Dermis blood vessel endothelial cell (primary cell): Measurements from ENCODE around the gene PTP4A2. TPM values are rescaled to one million over a fixed set of nuclear protein-coding genes. Genes with fewer than 3 reads are reported as not detected.

Source experiments
- DNase-seq: peaks from one replicate; pipeline ENCODE4 v3.0.0; 2010
- total RNA-seq: library from RNA; depleted of rRNA; stranded (reverse); fragments of >200 nt; gene quantifications from 2 replicates; pipeline ENCODE4 v1.2.3, GENCODE V29; 2014

Gene PTP4A2
- total RNA-seq, 1 donor from 2014 or later: 199 TPM

DNA sequence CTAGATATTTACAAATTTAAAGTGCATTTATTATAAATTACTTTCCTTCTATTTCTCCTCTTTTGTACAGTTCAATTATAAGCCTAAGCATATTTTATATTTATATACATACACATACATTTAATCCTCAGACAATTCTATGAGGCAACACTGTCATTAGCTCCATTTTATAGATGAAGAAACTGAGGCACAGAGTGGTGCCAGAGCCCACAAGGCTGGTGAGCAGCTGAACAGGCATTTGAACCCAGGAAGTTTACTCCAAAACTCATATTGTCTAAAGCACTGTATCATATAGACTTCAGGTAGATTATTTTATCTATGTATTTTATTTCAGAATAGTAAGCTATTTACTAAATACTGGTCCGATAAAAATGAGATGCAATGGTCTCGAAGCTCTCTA, 52.3 kb downstream of the PTP4A2 start:
- no peak for DNase-seq

DNA sequence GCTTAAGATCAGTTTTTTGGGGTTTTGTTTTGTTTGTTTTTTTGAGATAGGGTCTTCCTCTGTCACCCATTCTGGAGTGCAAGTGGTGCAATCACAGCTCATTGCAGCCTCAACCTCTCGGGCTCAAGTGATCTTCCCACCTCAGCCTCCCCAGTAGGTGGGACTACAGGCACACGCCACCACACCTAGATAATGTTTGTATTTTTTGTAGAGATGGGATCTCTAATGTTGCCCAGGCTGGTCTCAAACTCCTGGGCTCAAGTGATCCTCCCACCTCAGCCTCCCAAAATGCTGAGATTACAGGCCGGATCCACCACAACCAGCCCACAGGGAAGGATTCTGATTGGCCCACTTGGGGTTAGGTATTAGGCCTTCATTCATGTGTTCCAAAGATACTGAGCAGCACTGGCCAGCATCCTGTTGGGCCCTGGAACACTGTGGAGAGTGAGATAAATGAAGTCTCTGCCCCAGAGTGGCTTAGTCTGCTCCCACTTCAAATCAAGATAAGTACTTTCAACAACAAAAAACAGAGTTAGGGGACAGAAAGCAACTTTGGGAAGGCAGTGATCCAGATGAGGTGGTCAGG, 54.7 kb downstream of the PTP4A2 start:
- no peak for DNase-seq

DNA sequence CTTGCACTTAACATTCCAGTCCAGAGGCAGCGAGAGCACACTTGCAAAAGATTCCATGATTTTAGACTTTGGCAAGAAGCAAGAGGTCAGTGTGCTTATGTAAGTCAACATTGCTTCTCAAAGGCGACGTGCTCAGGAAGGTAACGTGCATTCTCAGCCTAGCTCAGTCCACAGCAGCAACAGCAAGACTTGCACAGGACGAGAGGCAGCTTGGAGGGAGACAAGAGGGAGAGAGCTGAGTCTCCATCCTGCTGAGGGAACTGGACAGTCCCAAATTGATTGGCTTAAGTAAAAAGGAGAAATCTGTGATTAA, 56.5 kb downstream of the PTP4A2 start:
- no peak for DNase-seq

DNA sequence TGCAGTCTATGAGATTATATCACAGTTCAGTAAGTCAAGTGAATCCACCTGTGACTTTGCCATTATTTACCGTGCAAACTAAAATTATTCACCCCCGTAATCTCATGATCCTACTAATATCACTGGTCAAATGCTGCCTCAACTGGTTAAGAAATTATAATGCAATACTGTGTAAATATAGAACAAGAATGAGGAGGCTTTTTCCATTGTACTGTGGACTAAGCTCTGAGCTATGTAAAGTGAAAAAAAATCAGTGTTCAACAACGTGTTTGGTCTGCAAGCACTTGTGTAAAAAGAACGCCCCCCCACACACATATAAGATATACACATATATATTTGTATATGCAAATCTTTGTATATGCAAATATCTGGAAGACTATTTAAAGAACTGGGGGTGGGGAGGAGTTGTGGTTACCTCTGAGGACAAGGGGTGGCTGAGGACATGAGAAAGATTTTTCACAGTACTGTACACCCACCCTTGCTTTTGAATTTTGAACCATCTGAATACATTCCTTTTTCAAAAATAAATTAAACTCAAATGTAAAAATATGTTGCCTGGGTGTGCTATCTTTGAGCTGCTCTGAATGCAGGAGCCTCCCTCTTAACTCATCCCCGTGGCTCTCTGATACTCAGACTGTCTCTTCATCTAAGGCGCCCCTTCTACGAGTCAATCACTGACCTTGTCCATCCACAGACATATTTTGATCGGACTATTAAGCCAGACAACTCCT, 57.0 kb downstream of the PTP4A2 start:
- DNase-seq: no peak

DNA sequence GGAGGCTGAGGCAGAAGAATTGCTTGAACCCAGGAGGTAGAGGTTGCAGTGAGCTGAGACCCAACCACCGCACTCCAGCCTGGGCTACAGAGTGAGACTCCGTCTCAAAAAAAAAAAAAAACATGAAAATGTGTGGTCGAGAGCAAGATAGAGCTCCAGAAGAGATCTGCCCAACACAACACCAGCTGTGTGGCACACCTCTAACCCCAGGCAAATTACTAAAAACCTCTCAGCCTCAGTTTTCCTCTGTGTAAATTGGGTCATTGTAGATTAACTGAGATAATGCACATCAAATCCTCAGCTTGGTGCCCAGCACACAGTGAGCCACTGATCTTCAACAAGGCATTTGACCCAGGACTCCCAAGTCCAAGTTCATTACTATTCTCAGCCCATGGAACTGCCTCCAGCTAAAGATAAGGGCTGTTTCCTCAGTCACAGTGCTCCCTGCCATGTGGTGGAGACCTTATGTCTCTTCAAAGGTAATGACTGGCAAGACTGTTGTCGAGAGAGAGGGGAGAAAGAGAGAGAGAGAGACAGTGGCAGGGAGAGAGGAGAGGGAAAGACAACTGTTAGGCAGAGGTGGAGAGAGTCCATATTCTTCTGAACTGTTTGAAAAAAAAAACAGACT, 58.1 kb downstream of the PTP4A2 start:
- DNase-seq: no peak

DNA sequence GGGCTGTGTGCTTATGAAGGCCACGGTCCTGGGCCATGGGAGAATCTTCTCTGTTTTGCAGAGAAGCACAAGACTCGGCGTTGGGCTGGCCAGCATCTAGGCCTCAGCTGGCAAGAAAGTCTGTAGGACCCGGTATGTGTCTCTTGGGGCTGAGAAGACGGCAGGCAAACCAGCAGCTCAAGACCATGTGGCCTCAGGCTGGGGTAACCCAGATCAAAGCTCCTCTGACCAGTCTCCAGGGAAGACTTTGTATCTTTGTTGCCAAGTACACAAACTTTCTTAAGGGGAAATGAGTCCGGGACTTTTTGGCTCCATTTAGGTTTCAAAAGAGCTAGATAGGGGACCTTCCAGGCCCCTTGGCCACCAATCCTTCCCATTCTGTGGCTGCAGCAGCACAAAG, 60.1 kb downstream of the PTP4A2 start:
- no peak for DNase-seq

DNA sequence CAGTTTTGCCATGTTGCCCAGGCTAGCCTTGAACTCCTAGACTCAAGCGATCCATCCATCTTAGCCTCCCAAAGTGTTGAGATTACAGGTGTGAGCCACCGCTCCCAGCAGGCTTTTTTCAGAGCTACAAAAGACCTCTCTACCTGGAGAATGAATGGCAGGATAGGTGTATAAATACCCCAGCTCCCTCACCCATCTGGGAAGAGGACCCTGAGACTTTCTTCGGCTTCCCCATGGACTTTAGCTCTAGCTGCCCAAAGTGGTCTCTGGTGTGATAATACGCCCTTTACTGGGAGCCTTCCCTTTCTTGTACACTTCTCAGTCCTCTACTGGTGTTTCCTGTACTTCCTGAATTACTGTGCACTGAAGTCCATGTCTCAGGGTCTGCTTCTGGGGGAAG, 60.6 kb downstream of the PTP4A2 start:
- DNase-seq: no peak

DNA sequence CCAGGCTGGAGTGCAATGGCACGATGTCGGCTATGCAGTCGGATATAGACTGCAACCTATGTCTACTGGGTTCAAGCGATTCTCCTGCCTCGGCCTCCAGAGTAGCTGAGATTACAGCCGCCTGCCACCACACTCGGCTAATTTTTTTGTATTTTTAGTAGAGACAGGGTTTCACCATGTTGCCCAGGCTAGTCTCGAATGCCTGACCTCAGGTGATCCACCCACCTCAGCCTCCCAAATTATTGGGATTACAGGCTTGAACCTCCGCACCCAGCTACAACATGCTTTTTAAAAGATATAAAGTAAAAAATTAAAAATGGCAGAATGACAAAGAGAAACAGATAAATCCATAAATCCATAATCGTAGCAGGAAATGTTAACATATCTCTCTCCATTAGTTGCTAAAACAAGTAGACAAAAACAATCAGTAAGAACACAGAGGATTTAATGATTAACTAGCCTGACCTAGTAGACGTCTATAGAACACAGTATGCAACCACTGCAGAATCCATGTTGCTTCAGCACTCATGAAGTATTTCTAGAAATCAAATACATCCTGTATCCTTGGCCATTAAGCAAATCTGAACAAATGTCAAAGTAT, 62.4 kb downstream of the PTP4A2 start:
- no peak for DNase-seq

DNA sequence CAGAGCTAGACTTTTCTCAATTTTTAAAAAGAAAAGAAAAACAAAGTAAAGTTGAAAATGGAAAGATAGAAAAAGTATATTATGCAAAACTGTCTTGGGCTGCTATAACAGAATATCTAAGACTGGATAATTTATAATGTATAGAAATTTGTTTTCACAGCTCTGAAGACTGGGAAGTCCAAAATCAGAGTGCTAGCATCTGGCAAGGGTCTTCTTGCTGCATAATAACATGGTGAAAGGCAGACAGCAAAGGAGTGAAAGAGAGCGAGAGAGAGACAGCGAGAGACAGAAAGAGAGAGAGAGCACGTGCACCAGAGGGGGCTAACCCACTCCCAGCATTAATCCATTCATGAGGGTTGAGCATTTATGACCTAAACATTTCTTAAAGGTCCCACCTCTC, 63.2 kb downstream of the PTP4A2 start:
- DNase-seq: no peak

DNA sequence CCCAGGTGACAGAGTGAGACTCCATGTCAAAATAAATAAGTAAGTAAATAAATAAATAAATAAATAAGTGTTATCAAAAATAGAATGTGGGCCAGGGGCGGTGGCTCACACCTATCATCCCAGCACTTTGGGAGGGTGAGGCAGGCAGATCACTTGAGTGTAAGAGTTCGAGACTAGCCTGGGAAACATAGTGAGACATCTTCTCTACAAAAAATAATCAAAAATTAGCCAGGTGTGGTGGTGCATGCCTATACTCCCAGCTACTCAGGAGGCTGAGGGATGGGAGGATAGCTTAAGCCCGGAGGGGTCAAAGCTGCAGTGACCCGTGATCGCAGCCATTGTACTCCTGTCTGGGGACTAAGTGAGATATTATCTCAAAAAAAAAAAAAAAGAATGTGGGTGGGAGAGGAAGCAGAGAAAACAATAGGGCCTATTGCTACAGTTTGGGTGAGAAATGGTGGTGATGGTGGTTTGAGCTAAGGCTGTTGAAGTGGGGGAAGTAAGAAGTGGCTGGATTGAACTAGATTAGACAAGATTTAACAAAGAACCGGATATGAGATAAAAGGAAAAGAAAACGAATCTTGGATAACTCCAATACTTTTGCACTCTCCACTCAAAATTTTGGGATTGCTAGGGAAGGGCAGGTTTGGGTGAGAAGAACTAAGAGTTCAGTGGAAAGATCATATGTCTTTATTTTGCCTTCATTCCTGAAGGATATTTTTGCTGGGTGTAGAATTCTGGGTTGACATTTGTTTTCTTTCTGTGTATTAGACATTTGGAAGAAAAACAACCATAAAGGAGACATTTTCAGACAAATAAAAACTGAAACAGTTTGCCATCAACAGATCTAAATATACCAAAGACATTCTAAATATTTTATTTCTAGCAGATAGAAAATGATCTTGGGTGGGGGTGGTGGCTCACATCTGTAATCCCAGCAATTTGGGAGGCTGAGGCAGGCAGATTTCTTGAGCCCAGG, 65.2 kb downstream of the PTP4A2 start:
- DNase-seq: no peak

DNA sequence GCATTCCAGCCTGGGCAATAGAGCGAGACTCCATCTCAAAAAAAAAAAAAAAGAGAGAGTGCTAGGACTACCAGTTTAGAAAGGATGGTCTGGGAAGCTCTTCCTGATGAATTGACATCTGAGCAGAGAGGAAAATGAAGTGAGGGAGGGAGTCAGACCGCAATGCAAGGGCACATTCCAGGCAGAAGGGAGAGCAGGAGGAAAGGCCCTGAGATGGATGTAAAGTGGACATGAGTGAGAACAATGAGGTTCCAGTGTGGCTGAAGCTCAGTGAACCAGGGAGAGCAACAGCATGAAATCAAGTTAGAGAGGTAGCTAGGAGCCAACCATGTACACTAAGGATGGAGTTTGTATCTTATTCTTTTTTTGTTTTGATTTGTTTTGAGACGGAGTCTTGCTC, 66.5 kb downstream of the PTP4A2 start:
- no peak for DNase-seq

DNA sequence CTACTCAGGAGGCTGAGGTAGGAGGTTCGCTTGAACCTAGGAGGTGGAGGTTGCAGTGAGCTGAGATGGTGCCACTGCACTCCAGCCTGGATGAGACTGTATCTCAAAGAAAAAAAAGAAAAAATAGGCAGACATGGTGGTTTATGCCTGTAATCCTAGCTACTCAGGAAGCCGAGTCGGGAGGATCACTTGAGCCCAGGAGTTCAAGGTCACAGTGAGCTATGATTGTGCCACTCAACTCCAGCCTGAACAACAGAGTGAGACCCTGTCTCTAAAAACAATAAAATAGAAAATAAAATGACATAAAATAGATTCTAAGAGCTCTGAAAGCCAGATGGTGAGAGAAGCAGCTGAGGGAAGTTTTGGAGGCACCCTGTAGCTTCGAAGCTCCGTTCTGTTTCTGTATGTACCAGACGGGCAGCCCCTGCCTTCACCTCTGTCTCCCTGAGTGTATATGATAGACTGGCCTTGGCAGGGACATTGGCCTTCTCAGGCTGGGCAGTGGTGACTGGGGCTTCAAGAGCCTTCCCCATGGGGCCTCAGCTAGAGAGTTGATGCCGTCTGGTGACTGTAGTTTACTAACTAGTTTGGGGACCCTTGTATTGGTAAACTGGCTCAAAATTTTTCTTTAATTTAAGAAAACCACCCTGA, 68.0 kb downstream of the PTP4A2 start:
- no peak for DNase-seq

DNA sequence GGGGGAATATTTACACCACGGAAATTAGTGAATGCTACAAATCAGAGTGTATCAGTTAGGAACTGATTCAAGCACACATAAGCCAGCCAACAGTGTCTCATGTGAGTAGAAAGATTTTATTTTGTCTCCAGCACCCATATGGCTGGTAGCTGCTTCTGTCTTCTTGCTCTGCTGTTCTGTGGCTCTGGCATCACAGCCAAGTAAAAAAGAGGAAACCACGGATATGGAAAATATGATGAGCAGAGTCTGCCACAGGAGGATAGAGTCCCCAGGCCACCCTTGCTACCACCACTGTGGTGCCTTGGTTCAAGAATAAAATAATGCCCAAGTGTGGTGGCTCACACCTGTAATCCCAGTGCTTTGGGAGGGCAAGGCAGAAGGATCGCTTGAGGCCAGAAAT, 68.7 kb downstream of the PTP4A2 start:
- no peak for DNase-seq

DNA sequence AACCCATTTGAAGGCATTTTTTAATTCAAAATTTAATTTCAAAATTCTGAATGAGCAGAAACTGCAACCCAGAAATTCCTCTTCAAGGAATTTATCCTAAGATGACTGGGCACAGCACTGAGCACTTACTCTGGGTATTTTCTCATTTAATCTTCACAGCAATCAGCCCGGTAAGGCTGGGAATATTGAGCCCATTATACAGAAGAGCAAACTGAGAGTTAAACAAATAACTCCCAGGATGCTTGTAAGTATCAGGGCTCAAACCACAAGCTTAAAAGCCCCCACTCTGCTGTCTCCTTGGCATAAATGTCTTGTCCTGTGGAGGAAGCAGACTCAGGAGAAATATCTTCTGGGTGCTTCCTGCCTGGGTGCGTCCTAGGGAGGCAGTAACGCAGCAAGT, 69.3 kb downstream of the PTP4A2 start:
- DNase-seq: no peak

DNA sequence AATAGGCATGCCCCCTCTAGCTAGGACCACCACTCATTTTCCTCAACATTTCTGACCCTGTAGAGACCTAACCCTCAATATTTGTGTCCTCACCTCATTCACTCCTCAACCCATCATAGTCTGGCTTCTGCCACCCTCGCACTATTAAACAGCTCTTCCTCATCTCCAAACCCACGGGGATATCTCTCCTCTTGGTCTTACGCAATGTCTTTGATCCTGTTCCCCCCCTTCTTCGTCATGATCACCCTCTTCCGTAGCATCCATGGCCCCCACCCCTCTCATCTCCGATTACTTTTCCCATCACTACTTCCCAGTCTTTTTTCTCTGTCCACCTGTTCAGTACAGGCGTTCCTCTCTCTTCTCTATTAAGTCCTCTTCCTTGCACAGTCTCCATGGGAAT, 70.6 kb downstream of the PTP4A2 start:
- no peak for DNase-seq

DNA sequence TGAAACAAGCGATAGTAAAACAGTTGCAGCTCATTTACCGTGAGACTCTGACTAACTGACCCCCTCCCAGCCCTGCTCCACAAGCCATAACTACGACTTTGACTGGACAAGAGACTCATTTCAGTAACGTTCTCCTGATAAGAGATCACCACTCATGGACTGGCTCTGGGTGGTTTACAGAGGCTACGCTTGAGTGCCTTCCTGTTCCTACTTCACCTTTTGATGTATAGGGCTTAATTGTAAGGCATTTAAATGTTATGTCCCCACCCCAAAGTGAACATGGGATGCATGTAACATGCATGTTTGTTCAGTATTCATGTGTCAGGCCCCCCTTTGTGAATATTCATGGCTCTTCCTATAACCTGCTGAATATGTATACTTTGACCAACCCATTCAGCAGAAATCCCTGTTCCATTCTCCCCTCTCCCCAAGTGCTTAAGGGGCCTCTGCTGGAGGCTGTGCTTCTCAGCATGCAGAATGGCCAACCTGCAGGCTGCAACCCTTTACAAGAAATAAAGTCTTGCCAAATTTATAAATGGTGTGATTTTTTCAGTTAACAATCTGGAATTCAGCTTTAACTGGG, 71.6 kb downstream of the PTP4A2 start:
- DNase-seq: no peak

DNA sequence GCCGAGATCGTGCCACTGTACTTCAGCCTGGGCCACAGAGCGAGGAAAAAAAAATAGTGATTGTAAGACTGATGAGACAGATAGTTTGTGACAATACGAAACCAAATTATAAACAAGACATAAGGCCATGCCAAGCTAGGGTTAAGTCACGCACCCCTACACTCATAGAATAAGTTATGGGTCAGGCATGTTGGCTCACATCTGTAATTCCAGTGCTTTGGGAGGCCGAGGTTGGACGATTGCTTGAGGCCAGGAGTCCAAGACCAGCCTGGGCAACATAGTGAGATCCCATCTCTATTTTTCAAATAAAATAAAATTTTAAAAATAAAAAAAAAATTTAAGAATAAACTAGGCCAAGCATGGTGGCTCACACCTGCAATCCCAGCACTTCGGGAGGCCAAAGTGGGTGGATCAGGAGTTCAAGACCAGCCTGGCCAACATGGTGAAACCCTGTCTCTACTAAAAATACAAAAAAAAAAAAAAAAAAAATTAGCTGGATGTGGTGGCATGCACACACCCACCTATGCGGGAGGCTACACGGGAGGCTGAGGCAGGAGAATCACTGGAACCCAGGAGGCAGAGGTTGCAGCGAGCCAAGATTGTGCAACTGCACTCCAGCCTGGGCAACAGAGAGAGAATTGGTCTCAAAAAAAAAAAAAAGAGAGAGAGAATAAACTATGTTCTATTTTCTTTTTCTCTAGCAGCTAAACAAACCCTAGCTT, 72.3 kb downstream of the PTP4A2 start:
- DNase-seq: no peak

DNA sequence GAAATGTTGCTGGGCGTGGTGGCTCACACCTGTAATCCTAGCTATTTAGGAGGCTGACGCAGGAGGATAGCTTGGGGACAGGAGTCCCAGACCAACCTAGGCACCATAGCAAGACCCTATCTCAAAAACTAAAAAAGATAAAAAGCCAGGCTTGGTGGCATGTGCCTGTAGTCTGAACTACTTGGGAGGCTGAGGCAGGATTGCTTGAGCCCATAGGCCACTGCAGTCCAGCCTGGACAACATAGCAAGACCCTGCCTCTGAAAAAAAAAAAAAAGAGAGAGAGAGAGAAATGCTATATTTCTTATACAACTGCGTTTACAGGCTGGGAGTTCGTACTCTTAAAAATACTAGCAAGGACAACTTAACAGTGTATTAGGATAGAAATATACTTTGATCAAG, 76.1 kb downstream of the PTP4A2 start:
- no peak for DNase-seq

DNA sequence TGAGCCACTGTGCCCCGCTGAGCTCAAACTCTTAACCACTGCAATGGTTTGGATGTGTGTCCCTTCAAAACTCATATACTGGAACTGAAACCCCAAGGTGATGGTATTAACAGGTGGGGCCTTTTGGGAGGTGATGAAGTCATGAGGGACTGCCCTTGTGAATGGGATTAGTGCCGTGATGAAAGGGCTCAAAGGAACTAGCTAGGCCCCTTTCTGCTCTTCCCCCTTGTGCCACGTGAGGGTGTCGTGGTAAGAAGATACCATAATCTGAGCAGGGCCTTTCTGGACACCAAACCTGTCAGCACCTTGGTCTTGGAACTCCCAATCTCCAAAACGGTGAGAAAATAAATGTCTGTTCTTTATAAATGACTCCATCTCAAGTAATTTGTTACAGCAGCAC, 76.8 kb downstream of the PTP4A2 start:
- no peak for DNase-seq

DNA sequence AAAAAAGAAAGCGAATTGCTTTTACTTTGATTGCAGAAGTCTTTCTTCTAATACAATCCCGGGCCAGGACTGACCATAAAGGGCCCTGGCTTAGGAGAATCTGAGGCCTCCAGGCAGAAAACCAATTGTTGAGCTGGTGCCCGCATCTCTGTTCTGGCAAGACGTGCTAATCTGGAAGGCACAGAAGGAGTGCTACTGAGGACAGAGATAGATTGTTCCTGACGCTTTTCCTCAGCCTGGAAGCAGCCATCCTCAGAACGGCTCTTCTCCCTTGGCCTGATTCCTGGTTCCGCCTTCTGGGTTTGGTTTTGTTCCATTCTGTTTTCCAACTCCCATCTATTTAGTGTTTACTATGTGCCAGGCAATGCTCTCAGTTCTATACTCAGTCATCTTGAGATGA, 77.6 kb downstream of the PTP4A2 start:
- no peak for DNase-seq

DNA sequence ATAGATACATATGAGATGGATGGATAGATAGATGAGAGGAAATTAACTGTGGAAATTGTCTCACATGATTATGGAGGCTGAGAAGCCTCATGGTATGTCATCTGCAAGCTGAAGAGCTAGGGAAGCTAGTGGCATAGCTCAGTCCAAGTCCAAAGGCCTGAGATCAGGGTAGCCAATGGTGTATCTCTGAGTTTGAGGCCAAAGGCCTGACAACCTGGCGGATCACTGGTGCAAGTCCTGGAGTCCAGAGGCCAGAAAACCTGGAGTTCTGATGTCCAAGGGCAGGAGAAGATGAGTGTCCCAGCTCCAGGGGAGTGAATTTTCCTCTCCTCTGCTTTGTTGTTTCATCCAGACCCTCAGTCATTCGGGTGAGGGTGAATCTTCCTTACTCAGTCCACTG, 78.4 kb downstream of the PTP4A2 start:
- no peak for DNase-seq
